ENCODE measurements around the gene RFC3.
"Not testable (repeated sequence)": the region's sequence is repeated elsewhere in the genome, so short reads cannot be mapped to it uniquely, and the experiment has no call there.

Gene RFC3, protein sequence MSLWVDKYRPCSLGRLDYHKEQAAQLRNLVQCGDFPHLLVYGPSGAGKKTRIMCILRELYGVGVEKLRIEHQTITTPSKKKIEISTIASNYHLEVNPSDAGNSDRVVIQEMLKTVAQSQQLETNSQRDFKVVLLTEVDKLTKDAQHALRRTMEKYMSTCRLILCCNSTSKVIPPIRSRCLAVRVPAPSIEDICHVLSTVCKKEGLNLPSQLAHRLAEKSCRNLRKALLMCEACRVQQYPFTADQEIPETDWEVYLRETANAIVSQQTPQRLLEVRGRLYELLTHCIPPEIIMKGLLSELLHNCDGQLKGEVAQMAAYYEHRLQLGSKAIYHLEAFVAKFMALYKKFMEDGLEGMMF

GRCh38 chr13:33817901-33818706, at the start of gene RFC3:
RFC3 (plus strand) TSS chr13:33818149; CDS start chr13:33818179, 30 bp downstream.
- DNase-seq, result peak; percentile 87

GRCh38 chr13:33771296-33771695, 46.7 kb upstream of the RFC3 start:
- DNase-seq, result no peak

DNA sequence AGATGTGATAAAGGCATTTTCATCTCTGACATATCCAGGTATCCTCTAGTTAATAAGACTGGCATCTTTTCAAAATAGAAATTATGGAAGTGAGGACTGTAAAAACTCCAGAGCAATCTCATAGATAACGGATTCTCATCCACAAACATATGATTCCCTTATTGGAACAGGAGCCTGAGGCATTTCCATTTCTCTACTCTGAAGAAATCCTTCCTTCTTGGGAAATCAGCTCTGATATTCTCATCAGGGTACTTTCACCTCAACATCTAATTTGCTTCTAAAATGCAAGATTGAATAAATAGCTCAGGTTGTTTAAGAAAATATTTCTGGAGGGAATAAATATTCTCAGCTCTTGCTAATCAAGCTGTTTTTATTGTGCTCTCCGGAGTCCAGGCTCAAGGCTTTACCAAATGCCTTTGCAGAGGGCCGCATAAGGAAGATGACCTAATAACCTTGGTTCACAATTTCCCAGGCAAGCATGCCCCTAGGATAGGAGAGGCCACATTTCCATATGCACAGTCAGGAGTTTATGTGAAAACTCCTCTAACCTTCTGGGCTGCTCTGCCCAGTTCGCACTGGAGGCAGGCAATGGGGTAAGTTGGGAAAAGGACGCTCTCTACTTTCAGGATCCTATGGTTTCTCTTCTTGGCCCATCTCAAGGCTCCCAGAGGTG, 44.0 kb upstream of the RFC3 start:
- DNase-seq, result no peak

DNA sequence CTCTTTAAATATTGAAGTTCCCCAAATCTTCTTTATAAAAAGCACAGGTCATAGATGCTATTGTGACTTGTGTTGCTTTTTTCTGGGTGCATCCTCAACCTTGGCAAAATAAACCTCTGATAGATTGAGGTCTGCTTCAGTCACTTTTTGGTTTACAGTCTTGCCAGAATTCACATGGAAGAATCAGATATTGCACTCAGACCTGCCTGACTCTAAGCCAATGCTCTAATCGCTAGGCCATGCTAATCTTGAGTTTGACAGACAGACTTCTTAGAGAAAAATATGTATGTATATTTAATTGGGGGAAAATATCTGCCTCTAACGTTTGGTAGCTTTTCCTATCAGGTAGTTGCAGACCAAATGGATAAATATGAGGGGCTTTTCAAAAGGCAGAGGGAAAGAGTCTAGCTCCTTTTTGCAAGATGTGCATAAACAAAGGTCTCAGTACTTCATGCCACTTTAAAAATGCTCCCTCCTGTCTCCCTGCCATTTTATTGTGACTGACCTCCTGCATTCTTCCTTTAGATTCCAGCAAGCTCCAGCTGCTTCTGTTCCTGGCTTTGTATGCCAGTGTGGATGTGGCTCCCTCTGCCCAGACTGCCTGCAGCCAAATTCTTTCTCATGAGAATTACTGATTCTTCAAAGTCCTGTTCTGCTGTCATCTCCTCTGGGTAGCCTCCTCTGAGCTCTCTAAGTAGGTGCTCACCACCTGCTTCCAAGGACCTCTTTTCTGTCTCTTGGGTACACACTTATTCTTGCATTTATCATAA, 42.4 kb upstream of the RFC3 start:
- no peak for DNase-seq

DNA sequence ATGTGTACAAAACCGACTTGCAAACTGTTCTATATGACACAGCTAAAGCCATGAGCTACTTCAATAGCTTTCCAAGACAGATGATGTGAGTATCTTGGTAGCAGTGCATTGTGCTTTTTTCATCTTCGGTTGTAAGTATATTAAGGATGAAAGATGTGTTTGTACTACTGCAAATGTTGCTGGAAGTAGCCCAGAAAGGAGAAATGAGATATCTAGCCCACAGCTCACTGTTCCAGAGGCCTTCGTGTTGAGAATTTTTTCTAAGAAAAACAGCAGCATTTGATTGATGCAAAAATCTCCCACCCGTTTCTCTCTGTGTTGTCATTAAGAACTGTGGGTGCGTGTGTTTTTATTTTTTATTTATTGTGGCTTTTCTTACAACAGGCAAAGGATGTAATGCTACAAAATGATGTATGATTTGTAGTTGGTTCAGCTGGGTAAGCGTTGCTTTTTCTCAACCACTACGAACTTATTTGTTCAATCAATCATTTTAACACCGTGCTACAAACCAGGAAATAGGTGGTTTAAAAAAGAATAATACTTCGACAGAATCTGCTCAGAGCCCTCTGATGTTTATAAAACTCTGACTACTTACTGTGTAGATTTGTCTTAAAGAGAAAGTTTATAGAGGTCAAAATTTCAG, 41.6 kb upstream of the RFC3 start:
- no peak for DNase-seq

GRCh38 chr13:33782631-33783030, 35.3 kb upstream of the RFC3 start:
- no peak for DNase-seq

GRCh38 chr13:33783212-33783611, 34.7 kb upstream of the RFC3 start:
- not testable (repeated sequence) for DNase-seq

DNA sequence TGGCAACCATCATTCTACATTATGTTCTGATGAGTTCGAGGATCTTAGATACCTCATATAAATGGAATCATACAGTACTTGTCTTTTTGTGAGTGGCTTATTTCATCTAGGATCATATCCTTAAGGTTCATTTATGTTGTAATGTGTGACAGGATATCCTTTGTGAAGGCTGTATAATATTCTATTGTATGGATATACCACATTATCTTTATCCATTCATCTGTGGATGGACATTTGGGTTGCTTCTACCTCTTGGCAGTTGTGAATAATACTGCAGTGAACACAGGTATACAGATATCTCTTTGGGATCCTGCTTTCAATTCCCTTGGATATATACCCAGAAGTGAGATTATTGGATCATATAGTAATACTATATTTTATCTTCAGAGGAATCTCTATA, 33.2 kb upstream of the RFC3 start:
- DNase-seq, result no peak

DNA sequence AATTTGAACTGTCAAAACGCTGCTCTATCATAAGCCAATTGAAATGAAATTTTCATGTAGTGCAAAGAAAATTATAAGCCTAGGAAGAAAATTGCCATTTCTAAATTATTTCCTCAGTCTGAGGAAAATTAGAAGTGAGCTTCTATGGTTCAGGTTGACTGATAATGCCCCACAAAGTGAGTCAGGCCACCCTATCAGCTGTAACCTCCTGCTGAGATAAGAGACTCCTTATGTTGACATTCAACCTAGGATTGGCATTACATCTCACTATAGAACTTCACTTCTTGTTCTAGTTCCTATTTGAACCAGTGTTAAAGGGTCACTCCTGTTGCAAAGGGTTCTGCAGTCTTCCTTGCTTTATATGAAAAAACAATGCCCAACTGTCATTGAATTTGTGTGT, 32.6 kb upstream of the RFC3 start:
- DNase-seq, result no peak

GRCh38 chr13:33787051-33787591, 30.8 kb upstream of the RFC3 start:
- no peak for DNase-seq

DNA sequence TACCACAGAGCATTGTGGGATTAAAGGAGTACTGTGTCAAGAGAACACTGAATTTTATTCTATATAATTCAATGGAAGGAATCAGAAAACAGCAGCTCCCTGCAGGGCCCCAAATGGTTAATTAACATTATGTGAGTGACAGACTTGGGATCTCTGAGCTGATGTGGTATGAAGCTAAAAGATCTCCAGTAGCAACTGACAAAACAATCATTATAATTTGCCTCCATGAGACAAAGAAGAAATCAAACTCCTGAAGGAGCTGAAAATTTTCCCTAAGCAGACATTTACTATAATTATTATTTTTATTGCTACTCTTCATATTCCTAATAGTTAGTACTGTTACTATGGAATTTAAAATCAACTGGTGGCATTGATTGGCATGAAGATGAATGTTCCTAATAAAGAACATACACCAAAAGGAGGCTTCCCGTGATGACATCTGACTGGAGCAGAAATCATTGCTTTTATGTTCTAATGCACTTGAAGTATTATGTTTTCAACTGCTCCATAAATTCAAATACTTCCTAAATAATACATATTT, 28.8 kb upstream of the RFC3 start:
- DNase-seq, result no peak

GRCh38 chr13:33789739-33790138, 28.2 kb upstream of the RFC3 start:
- DNase-seq, result no peak

GRCh38 chr13:33793726-33794125, 24.2 kb upstream of the RFC3 start:
- DNase-seq, result no peak

- no peak for DNase-seq
Observed at GRCh38 chr13:33794576-33794975, 23.4 kb upstream of the RFC3 start.

DNA sequence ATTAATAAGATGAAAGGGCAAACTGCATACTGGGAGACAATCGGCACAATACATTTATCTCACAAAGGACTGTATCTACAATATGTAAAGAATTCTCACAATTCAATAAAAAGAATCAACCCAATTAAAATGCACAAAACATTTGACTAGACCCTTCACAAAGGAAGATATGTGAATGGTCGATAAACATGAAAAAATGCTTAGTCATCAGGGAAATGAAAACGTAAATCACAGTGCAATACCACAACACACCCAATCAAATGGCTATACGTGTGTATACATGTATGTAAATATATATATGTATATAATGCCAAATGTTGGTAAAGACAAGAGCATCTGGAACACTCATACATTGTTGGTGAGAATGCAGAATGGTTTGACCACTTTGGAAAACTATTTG, 21.9 kb upstream of the RFC3 start:
- no peak for DNase-seq

DNA sequence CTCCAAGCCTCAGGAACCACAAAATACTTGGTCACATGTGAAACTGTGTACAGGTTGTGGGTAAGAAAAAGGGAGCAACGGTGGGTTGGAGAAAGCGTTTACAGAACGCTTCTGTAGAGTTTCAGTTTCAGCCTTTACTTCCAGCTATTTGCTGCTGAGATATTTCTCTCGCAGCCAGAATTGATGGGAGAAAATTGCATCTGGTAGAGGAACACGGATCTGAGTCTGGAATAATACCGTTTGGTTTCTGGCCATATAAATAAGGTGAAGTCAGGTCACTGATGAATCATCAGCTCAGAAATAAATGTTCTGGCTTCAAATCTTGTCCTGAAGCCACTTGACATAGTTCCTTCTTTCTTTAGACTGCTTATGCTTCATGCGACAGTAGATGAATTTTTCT, 20.3 kb upstream of the RFC3 start:
- DNase-seq, result no peak

- no peak for DNase-seq
Observed at GRCh38 chr13:33798023-33798422, 19.9 kb upstream of the RFC3 start.

- DNase-seq, result no peak
Observed at GRCh38 chr13:33799950-33800592, 17.9 kb upstream of the RFC3 start.

DNA sequence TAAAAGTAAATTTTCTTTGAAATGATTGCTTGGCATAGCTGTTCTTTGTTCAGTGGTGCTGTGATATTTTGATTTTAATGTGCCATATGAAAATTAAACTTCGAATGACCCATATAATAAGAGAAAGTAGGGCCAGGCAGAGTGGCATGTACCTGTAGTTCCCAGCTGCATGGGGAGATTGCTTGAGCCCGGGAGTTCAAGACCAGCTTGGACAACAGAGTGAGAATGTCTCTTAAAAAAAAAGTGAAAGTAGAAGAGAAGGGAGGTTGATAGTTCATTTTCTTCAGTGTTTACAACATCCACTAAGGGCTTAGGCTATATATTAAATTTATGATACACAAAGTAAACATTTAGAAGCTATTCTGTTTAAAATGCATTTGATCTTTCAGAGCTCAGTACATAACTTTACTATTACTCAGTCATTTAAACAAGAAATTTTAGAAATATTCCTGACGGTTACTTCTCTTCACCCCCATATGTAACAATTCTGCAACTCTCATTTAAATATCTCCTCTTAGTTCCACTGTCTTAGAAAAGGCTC, 17.2 kb upstream of the RFC3 start:
- no peak for DNase-seq

DNA sequence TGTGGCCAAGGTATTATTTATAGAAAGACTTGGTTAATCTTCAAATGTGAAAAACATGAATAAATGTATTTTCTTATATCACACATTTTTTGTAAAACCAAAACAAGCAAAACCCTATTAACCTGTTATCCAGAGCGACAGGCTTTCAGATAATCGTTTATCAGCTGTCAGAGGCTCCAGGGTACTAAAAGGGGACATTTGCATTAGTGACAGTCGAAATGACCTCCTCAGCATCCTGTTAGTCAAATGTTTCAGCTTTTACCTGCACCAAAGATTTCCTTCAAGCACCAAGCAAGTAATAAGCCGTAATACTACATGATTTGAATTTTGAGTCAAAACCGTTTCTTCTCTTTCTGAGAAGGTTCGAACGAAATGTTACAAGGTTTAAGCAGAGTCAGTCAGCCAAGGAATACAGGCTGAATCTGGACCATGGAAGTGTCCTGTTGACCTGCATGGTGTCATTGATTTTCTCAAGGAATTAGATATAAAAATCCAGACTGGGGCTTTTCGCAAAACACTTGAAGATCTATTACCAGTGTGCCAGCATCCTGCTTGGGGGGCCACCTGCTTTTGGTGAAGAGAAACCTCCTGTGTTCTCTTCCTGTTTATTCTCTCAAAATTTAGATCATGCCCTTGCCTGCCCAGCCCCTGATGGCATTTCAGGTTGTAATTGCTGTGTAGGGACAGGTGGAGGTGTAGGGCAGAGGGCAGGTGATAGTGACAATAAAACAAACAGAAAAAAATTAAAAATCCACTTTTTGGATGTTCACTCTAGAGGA, 11.3 kb upstream of the RFC3 start:
- no peak for DNase-seq

Measured in activated T-cell treated with anti-CD3 and anti-CD28 coated beads for 4 hours (primary cell).